ENCODE data around the gene SLCO4A1.

Gene SLCO4A1

GRCh38 chr20:62706344-62706743, 64.0 kb downstream of the SLCO4A1 start:
- no peak for DNase-seq (ENCODE audit: low read depth)
- no peak overlapping the region for H3K4me3 ChIP-seq (ENCODE audit: low read depth, low read length)
- no peak for TF ChIP-seq CTCF (IDR thresholded peaks at IDR 0.05; ENCODE audit: control insufficient read depth, extremely low read depth, insufficient read depth)

GRCh38 chr20:62706857-62707256, 64.6 kb downstream of the SLCO4A1 start:
- TF ChIP-seq CTCF (IDR thresholded peaks at IDR 0.05; ENCODE audit: control insufficient read depth, extremely low read depth, insufficient read depth) = no peak
- no peak for DNase-seq (ENCODE audit: low read depth)

GRCh38 chr20:62707276-62707920, 65.1 kb downstream of the SLCO4A1 start:
- no peak for TF ChIP-seq CTCF (IDR thresholded peaks at IDR 0.05; ENCODE audit: control insufficient read depth, extremely low read depth, insufficient read depth)
- H3K4me3 ChIP-seq (ENCODE audit: low read depth, low read length) = no peak overlapping the region
- no peak for DNase-seq (ENCODE audit: low read depth)

More at GRCh38 chr20:62706857-62707256, 64.6 kb downstream of the SLCO4A1 start:
- H3K4me3 ChIP-seq (ENCODE audit: low read depth, low read length) = no peak overlapping the region

- no peak for TF ChIP-seq CTCF (IDR thresholded peaks at IDR 0.05; ENCODE audit: control insufficient read depth, extremely low read depth, insufficient read depth)
- DNase-seq (ENCODE audit: low read depth) = no peak
- no peak overlapping the region for H3K4me3 ChIP-seq (ENCODE audit: low read depth, low read length)
Measured at GRCh38 chr20:62707921-62708521, 65.7 kb downstream of the SLCO4A1 start.

GRCh38 chr20:62708591-62709536, 66.6 kb downstream of the SLCO4A1 start, which contains the start of gene NTSR1:
NTSR1 (plus strand) TSS chr20:62708836; CDS start chr20:62709208, 372 bp downstream.
- no peak for DNase-seq (ENCODE audit: low read depth)
- TF ChIP-seq CTCF (IDR thresholded peaks at IDR 0.05; ENCODE audit: control insufficient read depth, extremely low read depth, insufficient read depth) = no peak
- no peak within 1 kb of the TSS for H3K4me3 ChIP-seq (ENCODE audit: low read depth, low read length)

- no peak overlapping the region for H3K4me3 ChIP-seq (ENCODE audit: low read depth, low read length)
- no peak for TF ChIP-seq CTCF (IDR thresholded peaks at IDR 0.05; ENCODE audit: control insufficient read depth, extremely low read depth, insufficient read depth)
- no peak for DNase-seq (ENCODE audit: low read depth)
Measured at GRCh38 chr20:62709537-62709905, 67.2 kb downstream of the SLCO4A1 start.

Data from LNCaP clone FGC (cell line).